CD14-positive monocyte (primary cell): ENCODE results near the gene WDCP. TPM values are rescaled to one million over a fixed set of nuclear protein-coding genes. Genes with fewer than 3 reads are reported as not detected.

Source experiments
- DNase-seq, 3 donors: peaks; one replicate each; pipeline ENCODE4 v3.0.0-alpha.2; 2011 to 2022
- H2AFZ ChIP-seq: 2 replicates; pipeline ENCODE4 v1.6.0; 2012; ENCODE audit warnings: mild to moderate bottlenecking, low read depth, low read length, inconsistent platforms; ENCODE audit not compliant: insufficient read depth, poor library complexity, severe bottlenecking
- H3K27ac ChIP-seq, 2 donors: 1 replicate in 1 of 2; 2 replicates in 1 of 2; pipeline ENCODE4 v1.5.1; 2012 to 2013; ENCODE audit warnings: low read length in 2 of 2, control low read depth in 1 of 2, inconsistent platforms in 1 of 2, low read depth in 1 of 2, mild to moderate bottlenecking in 1 of 2
- H3K27me3 ChIP-seq, 2 donors: one replicate each; pipeline versions ENCODE4 v1.6.0 to v1.6.1; 2011 to 2013; ENCODE audit warnings: low read length in 2 of 2; ENCODE audit not compliant: control insufficient read depth in 2 of 2, insufficient read depth in 2 of 2
- H3K36me3 ChIP-seq, 2 donors: replicated peaks in 1 of 2; 1 replicate in 1 of 2; 2 replicates in 1 of 2; pipeline versions ENCODE4 v1.5.1 to v1.6.1; 2012 to 2013; ENCODE audit warnings: low read length in 2 of 2, control low read depth in 1 of 2, inconsistent platforms in 1 of 2, mild to moderate bottlenecking in 1 of 2; ENCODE audit not compliant: insufficient read depth in 2 of 2, control insufficient read depth in 1 of 2
- H3K4me1 ChIP-seq, 2 donors: 1 replicate in 1 of 2; 2 replicates in 1 of 2; pipeline versions ENCODE4 v1.5.1 to v1.6.1; 2012 to 2013; ENCODE audit warnings: low read length in 2 of 2, control low read depth in 1 of 2, inconsistent platforms in 1 of 2, mild to moderate bottlenecking in 1 of 2, moderate library complexity in 1 of 2; ENCODE audit not compliant: insufficient read depth in 2 of 2, control insufficient read depth in 1 of 2
- H3K4me2 ChIP-seq: replicated peaks from 2 replicates; pipeline ENCODE3; 2012; ENCODE audit warnings: low read length, moderate library complexity, mild to moderate bottlenecking; ENCODE audit not compliant: poor library complexity, severe bottlenecking; ENCODE audit errors: extremely low read depth
- H3K4me3 ChIP-seq, 3 experiments: fragments of 200-600 bp in 1 of 3; sonication (generic) in 1 of 3; replicated peaks in 1 of 3; 1 replicate in 2 of 3; 2 replicates in 1 of 3; pipeline ENCODE4 v1.5.1; 2011 to 2013; ENCODE audit warnings: low read length in 3 of 3, mild to moderate bottlenecking in 3 of 3, control low read depth in 2 of 3, low read depth in 2 of 3, inconsistent platforms in 1 of 3, moderate library complexity in 1 of 3
- H3K79me2 ChIP-seq: 2 replicates; pipeline ENCODE4 v1.6.0; 2012; ENCODE audit warnings: mild to moderate bottlenecking, control low read depth, inconsistent platforms, low read length, moderate library complexity; ENCODE audit not compliant: insufficient read depth
- H3K9ac ChIP-seq: 2 replicates; pipeline ENCODE4 v1.6.0; 2017; ENCODE audit warnings: low read length, mild to moderate bottlenecking; ENCODE audit not compliant: insufficient read depth, poor library complexity, severe bottlenecking
- H3K9me3 ChIP-seq, 2 donors: replicated peaks in 1 of 2; 1 replicate in 1 of 2; 2 replicates in 1 of 2; pipeline versions ENCODE4 v1.5.1 to v1.6.1; 2012 to 2013; ENCODE audit warnings: low read length in 2 of 2, control low read depth in 1 of 2; ENCODE audit not compliant: control insufficient read depth in 1 of 2, insufficient read depth in 1 of 2
- H4K20me1 ChIP-seq: 2 replicates; pipeline ENCODE4 v1.6.0; 2012; ENCODE audit warnings: mild to moderate bottlenecking, low read length, control low read depth, moderate library complexity; ENCODE audit not compliant: insufficient read depth
- H3K27ac Mint-ChIP-seq, 7 donors: one replicate each; pipeline ENCODE4 v1.8.0; 2020; ENCODE audit warnings: mild to moderate bottlenecking in 7 of 7, mixed read lengths in 7 of 7, moderate library complexity in 6 of 7, inconsistent platforms in 2 of 7
- H3K27me3 Mint-ChIP-seq, 3 donors: one replicate each; pipeline ENCODE4 v1.8.0; 2021 to 2022; ENCODE audit warnings: low read depth in 3 of 3, mild to moderate bottlenecking in 3 of 3, mixed read lengths in 3 of 3, moderate library complexity in 3 of 3, inconsistent platforms in 1 of 3
- H3K36me3 Mint-ChIP-seq, 2 donors: one replicate each; pipeline ENCODE4 v1.8.0; 2020; ENCODE audit warnings: mixed read lengths in 2 of 2, inconsistent platforms in 1 of 2, mild to moderate bottlenecking in 1 of 2
- H3K4me1 Mint-ChIP-seq: one replicate; pipeline ENCODE4 v1.8.0; 2020; ENCODE audit warnings: mild to moderate bottlenecking, mixed read lengths
- H3K4me3 Mint-ChIP-seq, 2 donors: one replicate each; pipeline ENCODE4 v1.8.0; 2020; ENCODE audit warnings: mild to moderate bottlenecking in 2 of 2, mixed read lengths in 2 of 2, moderate library complexity in 1 of 2
- H3K9me3 Mint-ChIP-seq, 7 donors: one replicate each; pipeline ENCODE4 v1.8.0; 2020 to 2022; ENCODE audit warnings: mixed read lengths in 7 of 7, mild to moderate bottlenecking in 6 of 7, moderate library complexity in 6 of 7, inconsistent platforms in 2 of 7
- WGBS: methylation state at CpG from one replicate; pipeline ENCODE4 v1.1.5; 2013; ENCODE audit warnings: missing lambda C conversion rate; ENCODE audit not compliant: insufficient coverage; 5-methylcytosine and 5-hydroxymethylcytosine counted together
- intact Hi-C, 2 donors: fragments of 100-400 bp; cut with micrococcal nuclease; formaldehyde crosslinking; loops; one replicate each; pipeline versions ENCODE4 v1.15.0 to v1.15.1; 2023
- polyA plus RNA-seq, 3 donors: library from polyadenylated mRNA; depleted of rRNA in 1 of 3; unstranded in 2 of 3; stranded (reverse) in 1 of 3; fragments of 300-500 nt in 2 of 3; fragments of >200 nt in 1 of 3; fragmentation: Illumina TruSeq in 2 of 3; gene quantifications; 1 replicate in 2 of 3; 2 replicates in 1 of 3; pipeline ENCODE4 v1.2.3, GENCODE V29; 2012 to 2021
- TF ChIP-seq, protein P1 (sequence below): fragments of 200-600 bp; IDR thresholded peaks from one replicate; pipeline ENCODE4 v1.8.0; 2022; ENCODE audit warnings: antibody characterized with exemption, mild to moderate bottlenecking

The WDCP gene
- polyA plus RNA-seq, 3 donors, result 0.43 to 1.3 (median 0.69) TPM

DNA sequence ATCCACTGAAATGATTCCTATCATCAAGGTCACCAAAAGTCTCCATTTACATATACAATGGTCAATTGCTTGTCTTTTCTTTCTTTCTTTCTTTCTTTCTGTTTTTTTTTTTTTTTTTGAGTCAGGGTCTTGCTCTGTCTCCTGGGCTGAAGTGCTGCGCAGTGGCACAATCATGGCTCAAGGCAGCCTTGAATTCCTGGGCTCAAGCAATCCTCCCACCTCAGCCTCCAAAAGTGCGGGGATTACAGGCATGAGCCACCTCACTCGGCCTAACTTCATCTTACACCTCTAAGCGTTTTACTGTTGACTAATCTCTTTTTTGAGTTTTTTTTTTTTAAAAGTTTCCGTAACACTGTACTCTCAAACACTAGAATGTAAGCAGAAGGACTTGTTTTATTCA, 28.1 kb upstream of the WDCP start:
- Mint-ChIP-seq H3K27me3 (peaks cover 0 to 2% (median 0%) of the 10 kb centered on the region in 3 donors), H3K4me1 (peaks cover 22% of the 10 kb centered on the region), H3K4me3 (peak overlapping the region; percentile 95 to 100), H3K27ac (peak overlapping the region in 5 of 7 donors; percentile 73 to 99 (median 97)), H3K9me3 (no peaks in the 10 kb centered on the region), H3K36me3 (peaks cover 18 to 41% of the 10 kb centered on the region in 2 donors)
- Histone ChIP-seq H3K4me3 (peak overlapping the region in 1 of 3 experiments; percentile 86), H3K4me1 (peaks cover 19 to 31% of the 10 kb centered on the region in 2 donors), H3K9me3 (no peaks in the 10 kb centered on the region), H3K4me2 (peak overlapping the region; percentile 95), H3K9ac (peak overlapping the region; percentile 84), H3K79me2 (peaks cover 84% of the 10 kb centered on the region), H3K36me3 (peaks cover 21 to 48% of the 10 kb centered on the region in 2 donors), H2AFZ (peak overlapping the region; percentile 91), H3K27me3 (no peaks in the 10 kb centered on the region), H3K27ac (peak overlapping the region in 1 of 2 donors; percentile 89), H4K20me1 (peaks cover 4% of the 10 kb centered on the region)
- 100% methylated on average over 1 of the region's 5 CpGs for WGBS
- TF ChIP-seq, protein P1, sequence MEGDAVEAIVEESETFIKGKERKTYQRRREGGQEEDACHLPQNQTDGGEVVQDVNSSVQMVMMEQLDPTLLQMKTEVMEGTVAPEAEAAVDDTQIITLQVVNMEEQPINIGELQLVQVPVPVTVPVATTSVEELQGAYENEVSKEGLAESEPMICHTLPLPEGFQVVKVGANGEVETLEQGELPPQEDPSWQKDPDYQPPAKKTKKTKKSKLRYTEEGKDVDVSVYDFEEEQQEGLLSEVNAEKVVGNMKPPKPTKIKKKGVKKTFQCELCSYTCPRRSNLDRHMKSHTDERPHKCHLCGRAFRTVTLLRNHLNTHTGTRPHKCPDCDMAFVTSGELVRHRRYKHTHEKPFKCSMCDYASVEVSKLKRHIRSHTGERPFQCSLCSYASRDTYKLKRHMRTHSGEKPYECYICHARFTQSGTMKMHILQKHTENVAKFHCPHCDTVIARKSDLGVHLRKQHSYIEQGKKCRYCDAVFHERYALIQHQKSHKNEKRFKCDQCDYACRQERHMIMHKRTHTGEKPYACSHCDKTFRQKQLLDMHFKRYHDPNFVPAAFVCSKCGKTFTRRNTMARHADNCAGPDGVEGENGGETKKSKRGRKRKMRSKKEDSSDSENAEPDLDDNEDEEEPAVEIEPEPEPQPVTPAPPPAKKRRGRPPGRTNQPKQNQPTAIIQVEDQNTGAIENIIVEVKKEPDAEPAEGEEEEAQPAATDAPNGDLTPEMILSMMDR, result no peak
- intact Hi-C loops, result no loop called here
- DNase-seq, result no peak

DNA sequence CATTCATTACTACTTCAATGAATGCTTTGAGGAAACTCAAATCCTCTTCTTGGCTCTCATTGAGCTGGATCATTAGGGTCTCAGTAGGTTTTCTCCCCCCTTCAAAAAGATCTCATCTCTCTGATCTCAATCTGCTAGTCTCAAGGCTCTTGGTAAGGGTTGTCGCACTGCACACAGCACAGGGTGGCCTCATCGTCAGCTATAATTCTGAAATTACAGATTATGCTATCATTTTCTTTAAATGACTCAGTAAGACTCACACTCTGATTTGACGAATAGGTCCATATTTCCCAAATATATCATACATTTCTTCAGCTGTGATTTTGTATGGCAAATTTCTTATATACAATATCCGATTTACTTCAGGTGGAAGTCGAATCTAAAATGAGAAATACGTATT, 26.6 kb upstream of the WDCP start:
- Mint-ChIP-seq H3K9me3 (no peaks in the 10 kb centered on the region), H3K36me3 (peaks cover 29 to 41% of the 10 kb centered on the region in 2 donors), H3K27me3 (peaks cover 0 to 2% (median 0%) of the 10 kb centered on the region in 3 donors), H3K4me1 (peaks cover 24% of the 10 kb centered on the region), H3K4me3 (no peak overlapping the region), H3K27ac (no peak overlapping the region)
- H2AFZ ChIP-seq, result no peak overlapping the region
- peaks cover 13% of the 10 kb centered on the region for H4K20me1 ChIP-seq
- H3K9me3 ChIP-seq, result no peaks in the 10 kb centered on the region
- no peak overlapping the region for H3K4me3 ChIP-seq
- intact Hi-C loops, result no loop called here
- no peak overlapping the region for H3K4me2 ChIP-seq
- no CpG with 5 or more reads among the region's 6 CpGs for WGBS
- no peak overlapping the region for H3K27ac ChIP-seq
- DNase-seq, result no peak
- H3K79me2 ChIP-seq, result peaks cover 81% of the 10 kb centered on the region
- TF ChIP-seq, protein P1, result no peak
- H3K27me3 ChIP-seq, result no peaks in the 10 kb centered on the region
- H3K9ac ChIP-seq, result no peak overlapping the region
- H3K36me3 ChIP-seq, result peaks cover 33 to 54% of the 10 kb centered on the region in 2 donors
- peaks cover 19 to 31% of the 10 kb centered on the region in 2 donors for H3K4me1 ChIP-seq
